IPS-15b (cell line): ENCODE data around the gene BCAR1.
"Not testable (repeated sequence)": the region's sequence is repeated elsewhere in the genome, so short reads cannot be mapped to it uniquely, and the experiment has no call there.

ENCODE experiments used
- H3K27me3 ChIP-seq: one replicate; pipeline ENCODE4 v1.6.1; 2013; ENCODE audit warnings: low read length; ENCODE audit not compliant: control insufficient read depth, insufficient read depth
- H3K36me3 ChIP-seq: one replicate; pipeline ENCODE4 v1.6.1; 2013; ENCODE audit warnings: low read length; ENCODE audit not compliant: control insufficient read depth, insufficient read depth
- H3K4me1 ChIP-seq: one replicate; pipeline ENCODE4 v1.6.1; 2013; ENCODE audit warnings: mild to moderate bottlenecking, low read length; ENCODE audit not compliant: control insufficient read depth, insufficient read depth
- H3K4me3 ChIP-seq: one replicate; pipeline ENCODE4 v1.5.1; 2013; ENCODE audit warnings: low read depth, low read length
- H3K9ac ChIP-seq: one replicate; pipeline ENCODE4 v1.6.1; 2013; ENCODE audit warnings: low read depth, mild to moderate bottlenecking, low read length
- H3K9me3 ChIP-seq: one replicate; pipeline ENCODE4 v1.6.1; 2013; ENCODE audit warnings: mild to moderate bottlenecking, low read length; ENCODE audit not compliant: control insufficient read depth, insufficient read depth

The BCAR1 gene

GRCh38 chr16:75286389-75286788, 35.0 kb upstream of the BCAR1 start:
- no peaks in the 10 kb centered on the region for H3K9me3 ChIP-seq
- no peaks in the 10 kb centered on the region for H3K4me1 ChIP-seq
- H3K36me3 ChIP-seq: no peaks in the 10 kb centered on the region
- no peaks in the 10 kb centered on the region for H3K27me3 ChIP-seq
- H3K9ac ChIP-seq: no peak overlapping the region
- no peak overlapping the region for H3K4me3 ChIP-seq

- Histone ChIP-seq H3K9ac (no peak overlapping the region), H3K36me3 (no peaks in the 10 kb centered on the region), H3K27me3 (no peaks in the 10 kb centered on the region), H3K4me1 (peaks cover 2% of the 10 kb centered on the region), H3K4me3 (no peak overlapping the region), H3K9me3 (no peaks in the 10 kb centered on the region)
Measured at GRCh38 chr16:75282466-75283281, 31.2 kb upstream of the BCAR1 start.

- Histone ChIP-seq H3K9ac (no peak overlapping the region), H3K27me3 (no peaks in the 10 kb centered on the region), H3K4me1 (peaks cover 2% of the 10 kb centered on the region), H3K4me3 (no peak overlapping the region), H3K36me3 (no peaks in the 10 kb centered on the region), H3K9me3 (no peaks in the 10 kb centered on the region)
Measured at GRCh38 chr16:75281826-75282225, 30.4 kb upstream of the BCAR1 start.

GRCh38 chr16:75281009-75281408, 29.6 kb upstream of the BCAR1 start:
- not testable (repeated sequence) for H3K4me3 ChIP-seq, H3K9ac ChIP-seq, H3K27me3 ChIP-seq, H3K36me3 ChIP-seq, H3K9me3 ChIP-seq, H3K4me1 ChIP-seq

GRCh38 chr16:75280331-75280804, 28.9 kb upstream of the BCAR1 start:
- H3K27me3 ChIP-seq: no peaks in the 10 kb centered on the region
- H3K9ac ChIP-seq: no peak overlapping the region
- no peaks in the 10 kb centered on the region for H3K36me3 ChIP-seq
- H3K4me3 ChIP-seq: no peak overlapping the region
- H3K9me3 ChIP-seq: no peaks in the 10 kb centered on the region
- peaks cover 2% of the 10 kb centered on the region for H3K4me1 ChIP-seq

- Histone ChIP-seq H3K9me3 (no peaks in the 10 kb centered on the region), H3K27me3 (no peaks in the 10 kb centered on the region), H3K4me3 (no peak overlapping the region), H3K4me1 (peaks cover 2% of the 10 kb centered on the region), H3K36me3 (no peaks in the 10 kb centered on the region), H3K9ac (no peak overlapping the region)
Measured at GRCh38 chr16:75279305-75279704, 27.9 kb upstream of the BCAR1 start.

- H3K4me3 ChIP-seq: no peak overlapping the region
- no peaks in the 10 kb centered on the region for H3K27me3 ChIP-seq
- no peaks in the 10 kb centered on the region for H3K4me1 ChIP-seq
- H3K36me3 ChIP-seq: no peaks in the 10 kb centered on the region
- no peak overlapping the region for H3K9ac ChIP-seq
- H3K9me3 ChIP-seq: no peaks in the 10 kb centered on the region
Measured at GRCh38 chr16:75273054-75273925, 21.9 kb upstream of the BCAR1 start.

GRCh38 chr16:75272629-75273028, 21.2 kb upstream of the BCAR1 start:
- not testable (repeated sequence) for H3K4me3 ChIP-seq, H3K9ac ChIP-seq, H3K9me3 ChIP-seq, H3K4me1 ChIP-seq, H3K27me3 ChIP-seq, H3K36me3 ChIP-seq

GRCh38 chr16:75272097-75272551, 20.7 kb upstream of the BCAR1 start:
- Histone ChIP-seq H3K36me3 (no peaks in the 10 kb centered on the region), H3K9ac (no peak overlapping the region), H3K9me3 (no peaks in the 10 kb centered on the region), H3K4me3 (no peak overlapping the region), H3K4me1 (no peaks in the 10 kb centered on the region), H3K27me3 (no peaks in the 10 kb centered on the region)

- Histone ChIP-seq H3K4me1 (no peaks in the 10 kb centered on the region), H3K9me3 (no peaks in the 10 kb centered on the region), H3K27me3 (no peaks in the 10 kb centered on the region), H3K9ac (no peak overlapping the region), H3K4me3 (no peak overlapping the region), H3K36me3 (no peaks in the 10 kb centered on the region)
Measured at GRCh38 chr16:75271441-75272096, 20.1 kb upstream of the BCAR1 start.

- not testable (repeated sequence) for H3K9ac ChIP-seq, H3K9me3 ChIP-seq, H3K36me3 ChIP-seq, H3K4me3 ChIP-seq, H3K27me3 ChIP-seq, H3K4me1 ChIP-seq
Measured at GRCh38 chr16:75269358-75269757, 17.9 kb upstream of the BCAR1 start.
